PC-3 (cell line): ENCODE data around the gene DDX54.

Source experiments
- CTCF ChIP-seq: fragments of 300-600 bp; sonication (generic); conservative IDR thresholded peaks from 2 replicates; pipeline ENCODE4 v1.5.1; 2017; ENCODE audit warnings: antibody characterized with exemption, low read depth, mild to moderate bottlenecking, low read length
- EZH2 ChIP-seq: fragments of 300-600 bp; sonication (generic); IDR thresholded peaks from one replicate; pipeline ENCODE4 v1.6.1; 2017; ENCODE audit warnings: antibody characterized with exemption, mild to moderate bottlenecking, low read length; ENCODE audit not compliant: unreplicated experiment
- EZH2phosphoT487 ChIP-seq: fragments of 300-600 bp; sonication (generic); IDR thresholded peaks from 2 replicates; pipeline ENCODE4 v1.6.1; 2018; ENCODE audit warnings: mild to moderate bottlenecking, antibody characterized with exemption, low read length, borderline replicate concordance

- TF ChIP-seq CTCF (no peak), EZH2phosphoT487 (no peak), EZH2 (no peak)
These were observed 75.9 kb downstream of the DDX54 start for GRCh38 chr12:113109360-113109759.
